Measurements from ENCODE around the gene PYGO1. TPM values are rescaled to one million over a fixed set of nuclear protein-coding genes. Genes with fewer than 3 reads are reported as not detected.
"Not testable (repeated sequence)": the region's sequence is repeated elsewhere in the genome, so short reads cannot be mapped to it uniquely, and the experiment has no call there.

Gene PYGO1
- polyA plus RNA-seq, 1 experiment = 10.7 TPM

- Histone ChIP-seq H3K4me3 (ENCODE audit: low read depth, low read length) (no peak overlapping the region), H3K27ac (ENCODE audit: low read depth, low read length) (no peak overlapping the region), H3K9me3 (ENCODE audit: control insufficient read depth, insufficient read depth, low read length) (no peaks in the 10 kb centered on the region), H3K27me3 (ENCODE audit: control insufficient read depth, insufficient read depth, low read length) (no peaks in the 10 kb centered on the region)
- POLR2A ChIA-PET = no interaction called here
- TF ChIP-seq CTCF (IDR thresholded peaks at IDR 0.05; ENCODE audit: low read depth, low read length) = no peak
- no peak for DNase-seq (ENCODE audit: low read depth, low spot score)
- CTCF ChIA-PET = interaction anchor here (0.6 kb wide), 1 partner anchor 175 kb away, joined by 4 read pairs; no protein-coding TSS in a partner anchor
Measured at GRCh38 chr15:55615445-55615844, 27.3 kb upstream of the PYGO1 start.

- Histone ChIP-seq H3K27ac (ENCODE audit: low read depth, low read length) (no peak overlapping the region), H3K27me3 (ENCODE audit: control insufficient read depth, insufficient read depth, low read length) (no peaks in the 10 kb centered on the region), H3K9me3 (ENCODE audit: control insufficient read depth, insufficient read depth, low read length) (no peaks in the 10 kb centered on the region), H3K4me3 (ENCODE audit: low read depth, low read length) (no peak overlapping the region)
- no peak for DNase-seq (ENCODE audit: low read depth, low spot score)
- POLR2A ChIA-PET = no interaction called here
- CTCF ChIA-PET = interaction anchor here (0.6 kb wide), 2 partner anchors 299 to 447 kb away, joined by 3 read pairs; no protein-coding TSS in a partner anchor
- TF ChIP-seq CTCF (IDR thresholded peaks at IDR 0.05; ENCODE audit: low read depth, low read length) = no peak
Measured at GRCh38 chr15:55613727-55614126, 25.6 kb upstream of the PYGO1 start.

- CTCF ChIA-PET = no interaction called here
- no peak for DNase-seq (ENCODE audit: low read depth, low spot score)
- POLR2A ChIA-PET = no interaction called here
- Histone ChIP-seq H3K27ac (ENCODE audit: low read depth, low read length) (no peak overlapping the region), H3K4me3 (ENCODE audit: low read depth, low read length) (no peak overlapping the region), H3K27me3 (ENCODE audit: control insufficient read depth, insufficient read depth, low read length) (no peaks in the 10 kb centered on the region), H3K9me3 (ENCODE audit: control insufficient read depth, insufficient read depth, low read length) (no peaks in the 10 kb centered on the region)
- TF ChIP-seq CTCF (IDR thresholded peaks at IDR 0.05; ENCODE audit: low read depth, low read length) = no peak
Measured at GRCh38 chr15:55606214-55606613, 18.1 kb upstream of the PYGO1 start.

GRCh38 chr15:55601374-55601773, 13.2 kb upstream of the PYGO1 start:
- TF ChIP-seq CTCF (IDR thresholded peaks at IDR 0.05; ENCODE audit: low read depth, low read length) = no peak
- DNase-seq (ENCODE audit: low read depth, low spot score) = no peak
- H3K4me3 ChIP-seq (ENCODE audit: low read depth, low read length) = no peak overlapping the region
- H3K27me3 ChIP-seq (ENCODE audit: control insufficient read depth, insufficient read depth, low read length) = no peaks in the 10 kb centered on the region
- no peak overlapping the region for H3K27ac ChIP-seq (ENCODE audit: low read depth, low read length)
- H3K9me3 ChIP-seq (ENCODE audit: control insufficient read depth, insufficient read depth, low read length) = no peaks in the 10 kb centered on the region
- ChIA-PET CTCF (interaction anchor here (0.8 kb wide), 1 partner anchor 8 kb away, joined by 3 read pairs; no protein-coding TSS in a partner anchor), POLR2A (no interaction called here)

- DNase-seq (ENCODE audit: low read depth, low spot score) = no peak
- Histone ChIP-seq H3K4me3 (ENCODE audit: low read depth, low read length) (no peak overlapping the region), H3K27ac (ENCODE audit: low read depth, low read length) (no peak overlapping the region), H3K27me3 (ENCODE audit: control insufficient read depth, insufficient read depth, low read length) (peaks cover 3% of the 10 kb centered on the region), H3K9me3 (ENCODE audit: control insufficient read depth, insufficient read depth, low read length) (no peaks in the 10 kb centered on the region)
- ChIA-PET CTCF (no interaction called here), POLR2A (interaction anchor here (0.6 kb wide), 1 partner anchor 55 kb away, joined by 3 read pairs; no protein-coding TSS in a partner anchor)
- no peak for TF ChIP-seq CTCF (IDR thresholded peaks at IDR 0.05; ENCODE audit: low read depth, low read length)
Measured at GRCh38 chr15:55599439-55599838, 11.3 kb upstream of the PYGO1 start.

GRCh38 chr15:55593019-55593418, 4.9 kb upstream of the PYGO1 start:
- CTCF ChIA-PET = interaction anchor here (0.6 to 0.8 kb wide), 2 partner anchors 9 to 484 kb away, joined by 3 read pairs; no protein-coding TSS in a partner anchor
- POLR2A ChIA-PET; H3K4me3 ChIP-seq (ENCODE audit: low read depth, low read length); H3K27ac ChIP-seq (ENCODE audit: low read depth, low read length); H3K9me3 ChIP-seq (ENCODE audit: control insufficient read depth, insufficient read depth, low read length); H3K27me3 ChIP-seq (ENCODE audit: control insufficient read depth, insufficient read depth, low read length); DNase-seq (ENCODE audit: low read depth, low spot score): not testable (repeated sequence)

Measured in AG04450 (cell line).